Cortex of kidney (tissue), 1 donor: Measurements from ENCODE around the gene ST8SIA2.

Experiments
- DNase-seq: peaks from one replicate; lab custom pipeline; 2025; lab: John Stamatoyannopoulos, UW

The ST8SIA2 gene

DNA sequence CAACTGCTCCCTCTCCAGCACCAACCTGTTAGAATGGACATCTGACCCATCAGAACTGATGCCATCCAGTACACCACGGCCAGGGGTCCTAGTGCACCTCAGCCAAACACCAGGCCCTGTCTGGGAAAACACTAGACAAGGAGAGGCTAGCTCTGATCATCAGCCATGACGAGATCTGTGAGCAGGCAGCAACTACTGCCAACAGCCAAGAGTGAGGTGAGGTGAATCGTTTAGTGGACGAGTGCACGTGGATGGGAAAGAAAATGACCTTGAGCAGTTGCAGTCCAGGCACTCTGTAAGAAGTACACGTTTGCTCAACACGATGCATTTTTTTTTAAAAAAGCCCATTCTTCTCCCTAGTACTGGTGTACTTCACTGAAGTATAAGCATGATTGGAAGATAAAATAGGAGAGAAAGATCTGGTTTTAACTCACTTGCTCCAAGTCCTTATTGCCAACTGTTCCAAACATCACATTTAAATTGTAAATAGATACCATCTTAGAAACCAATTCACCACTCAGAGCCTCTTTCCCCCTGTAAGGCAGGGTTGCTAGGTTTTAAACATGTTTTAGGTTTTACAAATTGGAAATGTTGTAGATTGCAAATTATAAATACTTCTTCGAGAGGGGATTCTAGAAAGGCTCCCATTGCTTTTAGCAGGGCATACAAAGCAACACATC lies 5.7 kb downstream of the ST8SIA2 start:
- no peak for DNase-seq

DNA sequence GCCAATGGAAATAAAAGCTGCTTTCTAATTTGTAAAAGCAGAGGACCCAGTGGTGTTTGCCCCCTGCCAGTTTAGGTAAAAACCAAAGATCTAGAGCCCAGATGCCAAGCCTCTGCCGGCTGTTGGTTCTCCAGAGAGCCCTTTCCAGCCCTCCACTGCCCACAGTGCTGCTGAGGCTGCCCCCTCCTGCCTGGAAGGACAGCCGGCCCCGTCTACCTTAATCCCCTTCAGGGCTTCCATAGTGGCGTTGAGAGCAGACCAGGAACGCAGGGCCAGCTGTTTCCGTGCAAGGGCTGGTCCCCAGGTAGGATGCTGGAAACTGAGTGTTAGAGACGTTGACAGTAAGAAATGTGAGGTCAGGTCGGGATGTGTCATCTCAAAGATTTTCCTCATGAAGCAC lies 6.9 kb downstream of the ST8SIA2 start:
- no peak for DNase-seq

DNA sequence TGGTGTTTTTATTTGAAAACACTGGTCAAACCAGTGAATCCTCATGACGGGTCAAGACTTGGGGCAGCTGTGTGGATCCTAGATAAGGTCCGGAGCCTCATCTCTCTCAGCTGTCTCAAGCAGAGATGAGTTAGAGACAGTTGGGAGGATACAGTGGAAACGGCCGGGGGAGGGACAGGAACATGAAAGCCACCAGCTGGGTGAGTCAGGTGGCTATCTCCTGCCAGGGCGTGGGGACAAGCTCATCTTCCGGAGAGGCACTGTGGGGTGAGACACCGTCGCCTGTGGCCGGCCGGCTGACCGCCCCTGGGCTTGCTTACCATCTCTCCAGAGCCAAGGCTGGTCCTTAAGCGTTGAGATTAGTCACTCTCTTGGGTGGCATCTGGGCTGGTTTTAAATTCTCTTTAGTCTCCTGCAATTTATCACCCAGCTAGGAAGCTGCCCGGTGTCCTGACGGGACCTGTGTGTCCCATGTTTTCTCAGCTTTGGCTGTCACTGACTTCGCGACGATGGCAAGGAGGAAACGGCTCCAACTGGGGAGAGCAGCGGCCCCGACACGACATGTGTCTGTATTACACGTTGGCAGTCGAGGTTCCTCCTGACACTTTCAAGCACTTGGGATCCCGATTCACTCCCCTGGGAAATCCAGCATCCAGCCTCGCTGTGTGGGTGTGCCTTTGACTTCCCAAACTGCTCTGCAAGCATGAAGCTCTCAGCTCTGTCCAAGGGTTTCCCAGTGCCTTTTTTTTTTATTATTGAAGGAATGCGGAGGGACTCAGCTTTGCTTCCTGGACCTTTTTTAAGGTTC lies 7.5 kb downstream of the ST8SIA2 start:
- no peak for DNase-seq

DNA sequence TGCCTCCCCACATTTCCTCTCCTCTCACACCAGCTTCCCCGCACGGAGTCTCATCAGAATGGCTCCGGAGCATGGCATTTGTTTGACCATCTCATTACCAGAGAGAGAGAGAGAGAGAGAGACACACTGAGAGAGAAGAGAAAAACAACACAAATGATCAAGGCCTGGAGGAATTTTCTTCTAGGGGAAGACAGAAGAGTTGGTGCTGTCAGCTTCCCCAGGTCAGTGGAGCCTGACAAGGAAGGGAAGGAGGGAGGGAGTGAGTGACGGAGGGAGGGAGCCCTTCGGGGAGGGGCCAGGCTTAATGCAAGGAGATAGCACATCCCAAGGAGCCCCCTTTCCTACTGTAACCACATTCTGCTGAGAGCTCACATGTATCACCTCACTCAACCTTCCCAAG lies 9.1 kb downstream of the ST8SIA2 start:
- DNase-seq = no peak

DNA sequence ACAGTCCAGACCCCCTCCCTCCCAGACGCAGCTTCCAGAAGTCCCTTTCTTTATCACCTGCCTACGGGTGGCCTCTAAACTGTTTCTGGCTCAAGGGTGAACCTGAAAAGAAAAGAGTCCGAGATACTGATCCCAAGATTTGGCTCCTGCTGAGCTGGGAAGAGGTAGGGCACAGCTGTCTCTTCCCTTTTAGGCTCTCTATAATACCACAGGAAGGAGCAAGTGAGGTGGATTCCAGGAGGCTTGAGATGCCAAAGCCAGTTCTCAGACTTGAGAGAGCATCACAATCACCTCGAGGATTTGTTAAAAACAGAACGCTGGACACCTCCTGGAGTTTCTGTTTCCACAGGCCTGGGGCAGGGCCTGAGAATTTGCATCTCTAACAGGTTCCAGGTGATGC lies 12.3 kb downstream of the ST8SIA2 start:
- DNase-seq = no peak

DNA sequence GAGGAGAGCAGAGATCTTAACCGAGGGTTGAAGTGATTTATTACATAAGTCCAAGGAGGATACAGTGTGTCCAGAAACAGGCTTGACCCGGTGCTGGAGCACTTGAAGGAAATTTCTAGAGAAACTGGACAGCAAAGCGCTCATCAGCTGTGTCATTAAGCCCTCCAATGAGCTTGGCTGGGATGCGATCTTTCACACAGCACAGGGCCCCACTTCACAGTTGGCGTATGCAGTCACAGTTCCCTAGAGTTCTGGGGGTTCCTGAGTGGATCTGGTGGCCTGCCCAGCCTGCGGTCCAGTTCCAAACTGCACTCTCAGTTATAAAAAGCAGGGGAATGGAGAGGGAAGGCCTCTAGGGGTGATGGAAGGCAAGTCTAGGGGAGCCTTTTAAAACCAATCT lies 13.6 kb downstream of the ST8SIA2 start:
- no peak for DNase-seq

DNA sequence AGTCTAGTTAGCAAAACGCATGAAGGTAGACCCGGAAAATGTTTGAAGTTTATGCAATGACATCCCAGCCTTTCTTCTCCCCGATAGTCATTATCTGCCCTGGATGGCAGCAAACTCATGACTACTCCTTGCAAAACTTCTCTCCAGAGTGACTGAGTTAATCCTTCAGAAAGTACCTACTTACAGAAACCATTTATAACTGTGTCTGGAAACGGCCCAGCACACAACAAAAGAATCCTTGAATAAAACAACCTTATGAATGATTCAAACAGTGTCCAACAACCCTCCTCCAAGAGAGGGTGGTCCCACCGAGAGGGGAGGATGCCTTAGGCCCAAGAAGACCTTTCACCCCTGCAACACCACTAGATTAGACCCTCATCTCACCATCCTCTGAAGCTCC lies 14.2 kb downstream of the ST8SIA2 start:
- DNase-seq = no peak

DNA sequence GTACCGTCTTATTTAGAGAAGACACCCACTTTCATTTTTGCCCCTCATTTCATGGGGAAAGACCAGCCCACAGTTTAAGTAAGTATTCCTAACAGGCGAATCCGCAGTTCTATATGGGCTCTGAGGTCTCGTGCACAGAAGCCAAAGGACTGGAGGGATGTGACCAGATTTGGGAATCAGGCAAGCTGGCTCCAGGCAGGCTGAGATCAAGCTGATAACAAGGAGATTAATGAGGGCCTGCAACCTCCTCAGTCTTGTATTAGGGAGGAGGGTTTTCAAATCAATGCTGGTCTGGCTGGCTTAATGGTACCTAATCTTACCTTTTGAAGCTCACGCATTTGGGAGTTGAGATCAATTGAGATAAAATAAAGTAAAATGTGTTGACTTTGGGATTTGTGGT lies 15.3 kb downstream of the ST8SIA2 start:
- no peak for DNase-seq

DNA sequence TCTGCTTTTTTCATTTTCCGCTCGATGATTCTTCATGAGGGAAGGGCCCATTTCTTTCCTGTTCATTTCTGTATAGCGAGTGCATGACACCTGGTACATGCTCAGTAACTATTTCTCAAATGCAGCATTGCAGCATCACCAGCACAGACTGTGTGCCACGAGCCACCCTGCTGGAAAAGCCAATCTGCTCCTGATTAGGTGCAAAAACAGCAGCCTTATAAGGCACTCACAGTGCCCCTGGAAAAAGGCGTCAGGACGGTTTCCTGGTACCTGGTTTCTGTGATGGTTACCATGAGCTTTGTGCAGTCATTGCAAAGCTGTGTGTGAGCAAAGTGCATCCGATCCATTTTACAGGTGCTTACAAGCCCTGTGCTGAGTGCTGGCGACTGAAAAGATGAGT lies 15.8 kb downstream of the ST8SIA2 start:
- DNase-seq = no peak

DNA sequence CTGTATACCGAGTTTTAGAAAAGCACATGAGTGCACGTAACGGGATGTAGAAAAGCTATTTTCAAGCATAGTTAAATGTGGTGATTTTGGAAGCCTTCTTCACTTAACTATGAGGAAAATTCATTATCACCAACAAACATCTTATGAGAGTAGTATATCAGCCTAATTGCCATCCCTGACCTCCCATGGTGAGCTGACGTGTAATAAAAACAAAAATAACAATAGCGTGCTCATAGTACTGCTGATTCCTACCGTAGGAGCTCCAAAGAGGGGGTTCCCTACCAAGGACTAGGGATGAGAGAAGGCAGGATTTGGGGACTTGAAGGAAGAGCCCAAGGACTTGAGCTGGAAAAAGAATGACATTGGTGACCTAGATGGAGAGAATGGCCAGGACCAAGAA lies 16.9 kb downstream of the ST8SIA2 start:
- no peak for DNase-seq

DNA sequence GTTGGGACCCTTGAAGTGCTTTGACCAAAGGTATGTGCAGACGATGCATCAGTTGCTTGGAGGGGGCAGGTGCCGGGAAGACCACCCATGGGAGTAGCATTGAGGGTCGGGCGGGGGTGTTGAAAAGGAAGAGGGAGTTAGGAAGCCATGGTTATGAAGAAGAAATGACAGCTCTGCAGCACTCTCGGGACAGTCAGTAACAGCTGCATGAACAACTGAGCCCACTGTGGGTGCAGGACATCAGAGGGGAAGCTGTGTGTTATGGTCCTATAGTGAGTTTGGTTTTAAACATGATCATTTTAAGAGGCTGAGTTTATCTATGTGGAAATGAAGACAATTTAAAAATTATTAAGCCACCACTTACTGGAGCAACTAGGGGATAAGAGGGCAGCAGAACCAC lies 17.6 kb downstream of the ST8SIA2 start:
- no peak for DNase-seq

DNA sequence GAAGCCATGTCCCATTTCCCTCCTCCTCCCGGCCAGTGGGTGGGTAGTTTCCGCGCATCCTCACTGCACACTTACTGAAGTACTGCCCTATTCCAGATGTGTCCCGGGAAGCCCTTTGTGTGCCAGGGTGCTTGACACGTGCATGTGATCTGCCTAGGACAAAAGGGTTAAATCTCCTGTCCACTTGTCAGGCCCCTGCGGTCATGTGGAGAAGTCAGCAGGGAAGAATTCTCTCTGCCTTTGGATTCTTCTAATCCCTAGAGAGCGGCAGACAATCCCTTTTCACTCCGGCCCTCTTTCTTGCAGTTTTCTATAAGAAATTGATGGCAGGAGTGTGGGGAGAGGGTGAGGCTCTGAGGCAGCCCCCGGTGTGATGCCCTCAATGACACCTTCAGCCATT lies 19.8 kb downstream of the ST8SIA2 start:
- no peak for DNase-seq

DNA sequence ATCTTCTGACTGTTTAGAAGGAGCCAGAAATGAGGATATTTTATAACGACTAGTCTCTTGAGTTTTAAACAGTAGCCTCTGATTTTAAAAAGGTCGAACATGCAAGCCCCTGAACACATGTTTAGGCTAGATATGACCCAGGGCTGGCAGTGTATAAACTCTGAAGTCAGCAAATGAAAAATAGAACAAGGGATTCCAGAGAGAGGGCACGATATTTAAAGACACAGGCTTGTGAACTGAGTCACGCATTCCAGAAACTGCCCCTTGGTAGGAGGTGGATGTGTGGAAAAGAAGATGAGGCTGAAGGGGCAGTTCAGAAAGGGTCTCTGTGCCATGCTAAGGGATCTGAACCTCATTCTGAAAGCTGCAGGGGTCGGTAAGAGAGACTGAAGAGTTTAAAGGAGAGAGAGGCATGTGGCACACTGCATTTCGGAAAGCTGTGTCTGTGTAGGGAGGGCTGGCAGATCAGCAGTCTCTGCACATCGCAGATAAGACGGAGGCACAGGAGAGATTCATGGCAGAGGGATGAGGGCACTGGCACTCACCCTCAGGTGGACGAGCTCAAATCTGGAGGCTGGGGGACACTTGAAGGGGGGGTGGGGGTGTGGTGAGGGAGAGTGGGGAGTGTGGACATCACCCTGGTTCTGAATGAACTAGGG lies 22.1 kb downstream of the ST8SIA2 start:
- no peak for DNase-seq

DNA sequence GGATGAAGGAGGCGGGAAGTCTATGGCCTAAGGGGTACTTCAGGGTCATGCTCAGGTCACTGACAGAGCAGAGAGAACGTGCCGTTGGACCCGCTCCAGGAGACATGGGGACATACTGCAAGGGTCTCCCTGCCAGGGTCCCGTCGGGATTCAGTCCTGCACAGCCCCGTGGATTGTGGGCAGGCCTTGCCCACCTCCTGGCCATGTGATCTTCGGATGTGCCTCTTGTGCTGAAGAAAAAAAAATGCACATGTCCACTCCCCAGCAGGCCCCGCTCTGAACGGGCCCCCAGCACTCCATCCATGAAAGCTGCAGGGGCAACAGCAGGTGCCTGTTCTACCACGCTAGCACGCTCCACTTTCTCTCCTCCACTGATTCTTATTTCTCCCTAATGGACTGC lies 22.9 kb downstream of the ST8SIA2 start:
- no peak for DNase-seq

DNA sequence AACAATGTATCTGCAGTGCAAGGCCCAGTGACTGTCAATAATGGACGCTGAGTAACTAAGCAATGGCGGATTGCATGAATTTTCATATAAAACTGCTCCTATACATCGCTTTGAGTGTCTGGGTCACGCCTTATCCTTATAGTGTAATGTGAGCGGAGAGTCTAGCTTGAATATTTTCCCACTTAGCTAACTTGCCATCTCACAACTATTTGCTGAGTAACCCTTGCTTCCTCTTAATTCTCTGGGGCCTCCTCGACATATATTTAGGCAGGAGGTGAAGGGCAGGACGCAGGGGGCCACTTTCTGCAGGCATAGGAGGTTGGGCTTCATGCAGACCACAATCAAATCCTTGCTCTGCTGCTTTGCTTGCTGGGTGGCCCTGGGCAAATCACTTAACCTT lies 24.0 kb downstream of the ST8SIA2 start:
- no peak for DNase-seq

DNA sequence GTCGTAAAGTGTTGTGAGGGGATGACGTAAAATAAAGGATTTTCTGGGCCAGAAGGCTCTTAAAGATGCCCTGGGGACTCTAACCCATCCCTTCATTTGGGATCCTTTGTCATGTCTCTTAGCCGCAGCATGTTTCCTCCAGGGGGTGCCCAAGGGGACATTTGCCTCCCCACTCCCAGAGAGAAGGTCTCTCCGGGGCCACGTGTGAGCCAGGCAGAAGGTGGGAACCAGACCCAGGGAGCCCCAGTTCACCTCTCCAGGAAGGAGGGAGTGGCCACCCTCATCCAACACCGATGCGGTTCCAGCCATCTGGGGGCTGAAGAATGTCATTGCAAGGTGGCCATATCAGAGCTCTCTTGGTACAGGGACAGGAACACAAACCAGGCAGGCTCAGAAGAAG lies 25.2 kb downstream of the ST8SIA2 start:
- no peak for DNase-seq

DNA sequence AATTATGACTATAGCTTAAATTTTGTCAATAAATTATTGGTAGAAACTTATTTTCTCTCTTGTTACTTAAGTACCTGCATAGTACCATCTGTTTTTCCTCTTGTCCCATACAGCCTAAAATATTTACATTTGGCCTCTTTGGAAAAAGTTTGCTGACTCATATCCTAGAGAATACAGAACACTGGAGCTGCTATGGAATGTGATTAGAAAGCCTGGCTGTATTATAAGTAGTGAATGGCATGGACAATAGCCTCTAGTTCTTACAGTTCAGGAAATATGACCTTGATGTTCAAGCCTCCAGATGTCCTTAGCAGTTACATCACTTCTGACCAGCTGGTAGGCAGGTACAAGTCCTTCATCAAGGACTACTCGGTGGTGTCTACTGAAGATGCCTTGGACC lies 28.3 kb downstream of the ST8SIA2 start:
- no peak for DNase-seq

DNA sequence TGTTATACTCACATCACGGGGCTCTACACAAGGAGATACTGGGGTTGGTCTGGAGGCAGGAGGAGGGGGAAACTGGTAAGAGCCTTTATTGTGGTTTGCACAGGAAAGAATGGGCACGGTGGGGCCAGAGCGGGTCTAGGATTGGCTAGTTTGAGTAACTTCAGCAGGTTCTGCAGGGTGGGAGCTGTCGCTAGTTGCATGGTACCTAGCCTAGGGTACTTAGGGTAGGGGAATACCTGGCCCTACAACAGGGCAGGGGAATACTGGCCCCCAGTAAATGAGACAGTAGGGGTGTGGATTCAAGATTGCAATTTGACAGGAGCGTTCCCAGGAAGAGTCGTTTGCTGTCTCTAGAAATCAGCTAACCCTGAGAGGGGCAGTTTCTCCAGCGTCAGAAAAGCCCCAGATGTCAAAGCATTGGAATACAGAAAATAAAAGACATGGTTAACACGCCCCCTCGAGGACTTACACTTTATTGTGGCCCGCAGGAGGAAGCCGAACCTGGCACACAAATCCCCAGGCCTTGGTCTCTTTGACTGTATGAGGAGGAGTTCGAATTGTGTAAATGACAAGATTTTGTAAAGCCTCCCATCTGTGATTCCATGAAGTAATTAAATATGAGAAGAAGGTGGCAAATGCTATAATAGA lies 32.0 kb downstream of the ST8SIA2 start:
- DNase-seq = no peak

DNA sequence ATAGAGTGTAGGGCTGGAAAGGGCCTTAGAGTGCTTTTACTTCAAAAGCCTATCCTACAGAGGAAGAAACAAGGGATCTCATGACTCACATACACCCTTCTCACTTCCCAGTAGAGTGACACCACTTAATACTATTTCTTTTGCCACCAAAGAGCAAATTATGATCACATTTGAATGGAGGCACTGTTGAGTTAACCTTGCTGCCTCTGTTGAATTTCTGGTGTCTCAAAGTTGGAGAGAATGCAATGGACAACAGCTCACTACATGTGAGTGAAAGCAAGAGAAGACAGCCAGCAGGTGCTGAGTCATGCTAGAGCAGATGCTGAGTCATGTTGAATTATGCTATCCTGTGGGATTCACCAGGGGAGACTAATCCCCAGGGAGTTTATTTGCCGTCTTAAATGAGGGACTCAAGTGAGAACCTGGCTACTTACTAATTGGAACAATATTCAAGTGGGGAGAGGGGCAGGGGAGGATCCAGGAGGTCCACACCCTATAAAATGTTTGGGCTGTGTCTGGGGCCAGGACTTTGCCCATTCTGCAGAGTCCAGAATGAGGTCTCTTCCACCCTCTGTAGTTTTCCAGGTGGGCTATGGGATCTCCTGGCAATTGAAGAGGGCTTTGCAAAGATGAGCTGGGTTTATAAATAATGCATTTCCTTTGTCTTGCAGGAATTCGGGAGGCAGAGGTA lies 35.8 kb downstream of the ST8SIA2 start:
- DNase-seq = no peak

DNA sequence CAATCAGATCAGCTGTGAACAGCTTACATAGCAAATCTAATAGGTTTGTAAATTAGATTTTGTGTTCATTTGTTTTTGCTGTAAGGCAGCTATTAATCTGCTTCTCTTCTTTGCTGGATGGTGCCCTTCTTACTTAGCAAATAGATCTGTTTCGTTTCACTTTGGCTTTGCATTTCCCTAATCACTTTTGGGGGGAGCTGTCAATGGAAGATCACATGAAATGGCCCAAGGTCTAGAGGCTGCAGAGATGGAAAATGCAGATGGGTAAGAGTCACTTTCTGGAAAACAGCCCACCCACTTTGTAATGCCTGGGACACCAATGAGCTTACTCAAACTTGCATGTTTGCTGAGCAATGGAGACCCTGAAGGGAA lies 36.4 kb downstream of the ST8SIA2 start:
- no peak for DNase-seq

DNA sequence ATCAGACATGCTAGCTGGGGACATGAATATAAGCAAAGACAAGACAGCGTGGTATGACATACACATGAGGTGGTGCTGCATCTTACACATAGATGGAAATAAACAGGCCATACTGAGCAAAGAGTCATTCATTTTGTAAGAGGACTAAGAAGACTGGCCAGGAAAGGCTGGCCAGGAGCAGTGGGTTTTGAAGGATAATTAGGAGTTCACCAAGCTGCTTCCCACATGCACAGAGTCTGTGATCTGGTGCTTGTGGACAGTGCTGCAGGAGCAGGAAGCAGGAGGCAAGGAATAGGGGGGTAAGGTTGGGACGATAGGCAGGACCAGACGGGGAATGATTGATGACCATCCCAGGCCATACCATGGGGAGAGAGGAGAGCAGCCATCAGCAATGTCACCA lies 41.5 kb downstream of the ST8SIA2 start:
- DNase-seq = no peak

DNA sequence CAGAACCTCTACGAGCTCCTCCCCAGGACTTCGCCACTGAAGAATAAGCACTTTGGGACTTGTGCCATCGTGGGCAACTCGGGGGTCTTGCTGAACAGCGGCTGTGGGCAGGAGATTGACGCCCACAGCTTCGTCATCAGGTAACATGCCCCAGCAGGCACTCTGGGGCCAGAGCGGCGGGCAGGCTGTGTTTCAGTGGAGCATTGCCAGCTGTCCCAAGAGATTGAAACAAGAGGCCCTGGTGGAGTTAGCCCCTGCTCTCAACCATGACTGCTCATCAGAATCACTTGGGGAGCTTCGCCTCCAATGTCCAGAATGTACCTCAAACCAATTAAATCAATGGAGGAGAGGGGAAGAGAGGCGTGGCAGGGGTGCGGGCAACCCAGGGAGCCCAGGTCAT lies 44.8 kb downstream of the ST8SIA2 start:
- no peak for DNase-seq
